ENCODE results near the gene NAB2. TPM values are rescaled to one million over a fixed set of nuclear protein-coding genes. Genes with fewer than 3 reads are reported as not detected.
"Not testable (repeated sequence)": the region's sequence is repeated elsewhere in the genome, so short reads cannot be mapped to it uniquely, and the experiment has no call there.

NAB2 gene
- total RNA-seq, 1 experiment from 2014 or later = 15.1 TPM

DNA sequence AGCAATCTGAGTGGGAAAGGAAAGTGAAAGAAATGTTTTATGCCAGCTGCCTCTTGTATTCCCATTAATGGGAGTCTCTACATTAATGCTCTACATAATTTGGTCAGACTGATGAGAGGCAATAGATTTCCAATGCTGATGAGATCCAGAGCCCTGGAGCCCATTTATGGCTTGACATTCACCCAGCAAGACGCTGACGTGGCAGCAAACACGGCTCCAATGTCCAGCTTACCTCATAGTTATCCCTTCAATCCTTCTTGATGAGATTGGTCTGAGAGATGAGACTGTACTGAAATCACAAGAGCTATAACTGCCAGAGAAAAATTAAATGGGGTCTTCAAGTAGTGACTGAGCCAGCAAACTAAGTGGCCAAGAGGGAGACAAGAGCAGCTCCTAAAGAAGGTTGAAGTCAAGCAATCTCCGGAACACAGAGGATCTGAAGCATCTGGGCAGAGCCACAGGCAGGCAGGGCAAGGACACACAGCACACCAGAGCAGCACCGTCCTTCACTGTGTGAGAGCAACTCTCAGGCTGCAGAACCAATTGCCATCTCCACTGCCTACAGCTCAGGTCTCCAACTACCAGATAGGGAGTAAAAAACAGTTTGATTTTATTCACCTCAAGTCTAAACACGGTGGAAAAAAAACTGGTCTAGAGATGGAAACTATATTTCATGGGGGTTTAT lies 31.7 kb upstream of the NAB2 start:
- no peak for DNase-seq (ENCODE audit: low read depth)
- in situ Hi-C loops (cut with HindIII; ENCODE audit: low pct_unique_long_range_greater_than_20kb, low sequenced_read_pairs) = no loop called here

DNA sequence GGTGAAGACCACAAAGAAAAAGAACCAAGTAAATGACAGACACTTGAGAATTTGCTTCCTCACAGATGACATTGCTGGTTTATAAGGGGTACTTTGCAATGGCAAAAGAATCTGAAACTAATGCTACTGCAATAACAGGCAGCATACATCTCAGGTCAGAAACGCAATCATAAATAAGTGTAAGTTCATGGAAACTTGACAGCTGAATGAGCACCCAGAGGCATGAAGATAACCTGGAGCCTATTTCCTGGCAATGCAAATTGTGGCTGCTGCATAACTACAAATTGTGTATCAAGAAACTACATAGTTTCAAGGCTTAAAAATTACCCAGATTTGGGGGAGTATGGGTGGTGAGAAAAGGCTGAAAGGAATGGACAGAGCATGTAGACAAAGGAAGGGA lies 30.5 kb upstream of the NAB2 start:
- no peak for DNase-seq (ENCODE audit: low read depth)
- in situ Hi-C loops (cut with HindIII; ENCODE audit: low pct_unique_long_range_greater_than_20kb, low sequenced_read_pairs) = no loop called here

DNA sequence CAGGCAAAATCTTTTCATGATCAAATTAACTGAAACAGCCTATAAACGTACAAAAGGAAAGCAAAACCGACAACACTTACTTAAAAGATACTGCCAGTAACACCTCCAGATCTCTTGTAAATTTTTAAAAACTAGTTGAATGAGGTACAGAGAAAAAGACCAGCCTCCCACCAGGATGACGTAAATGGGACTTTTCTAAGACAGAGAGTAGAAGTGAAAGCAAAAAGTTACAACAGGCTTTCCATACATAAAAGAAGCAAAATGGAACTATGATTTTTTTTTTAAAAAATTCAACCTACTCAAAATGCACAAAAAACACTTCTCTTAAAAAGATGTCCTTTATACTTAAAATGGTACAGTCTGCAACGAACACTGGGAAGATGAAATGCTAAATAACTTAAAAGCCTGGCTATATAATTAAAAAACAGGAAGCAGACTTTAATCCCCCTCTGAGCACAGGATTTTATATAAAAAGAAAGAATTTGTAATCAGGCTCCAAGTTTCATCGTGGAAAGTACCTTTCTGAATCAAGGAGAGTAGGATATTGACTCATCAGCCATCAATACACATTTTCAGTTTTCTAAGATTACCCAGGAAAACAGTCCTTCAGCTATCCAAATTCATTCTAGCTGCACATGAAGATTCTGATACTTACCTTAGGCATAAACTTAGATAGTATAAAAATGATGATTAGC lies 24.8 kb upstream of the NAB2 start:
- in situ Hi-C loops (cut with HindIII; ENCODE audit: low pct_unique_long_range_greater_than_20kb, low sequenced_read_pairs) = no loop called here
- no peak for DNase-seq (ENCODE audit: low read depth)

DNA sequence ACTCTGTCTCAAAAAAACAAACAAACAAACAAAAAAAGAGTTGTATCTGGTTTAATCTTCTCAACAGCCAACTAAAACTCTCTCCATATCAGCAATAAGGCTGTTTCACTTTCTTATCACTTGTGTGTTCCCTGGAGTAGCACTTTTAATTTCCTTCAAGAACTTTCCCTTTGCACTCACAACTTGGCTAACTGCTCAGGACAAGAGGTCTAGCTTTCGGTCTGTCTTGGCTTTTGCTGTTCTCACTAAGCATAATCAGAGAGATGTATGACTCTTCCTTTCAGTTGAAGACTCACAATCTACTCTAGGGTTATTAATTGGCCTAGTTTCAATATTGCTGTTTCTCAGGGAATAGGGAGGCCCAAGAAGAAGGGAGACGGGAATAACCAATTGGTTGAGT lies 22.7 kb upstream of the NAB2 start:
- in situ Hi-C loops (cut with HindIII; ENCODE audit: low pct_unique_long_range_greater_than_20kb, low sequenced_read_pairs) = no loop called here
- no peak for DNase-seq (ENCODE audit: low read depth)

- in situ Hi-C loops (cut with HindIII; ENCODE audit: low pct_unique_long_range_greater_than_20kb, low sequenced_read_pairs) = no loop called here
- peak; percentile 54 for DNase-seq (ENCODE audit: low read depth)
Measured at GRCh38 chr12:57069523-57069922, 19.4 kb upstream of the NAB2 start.

DNA sequence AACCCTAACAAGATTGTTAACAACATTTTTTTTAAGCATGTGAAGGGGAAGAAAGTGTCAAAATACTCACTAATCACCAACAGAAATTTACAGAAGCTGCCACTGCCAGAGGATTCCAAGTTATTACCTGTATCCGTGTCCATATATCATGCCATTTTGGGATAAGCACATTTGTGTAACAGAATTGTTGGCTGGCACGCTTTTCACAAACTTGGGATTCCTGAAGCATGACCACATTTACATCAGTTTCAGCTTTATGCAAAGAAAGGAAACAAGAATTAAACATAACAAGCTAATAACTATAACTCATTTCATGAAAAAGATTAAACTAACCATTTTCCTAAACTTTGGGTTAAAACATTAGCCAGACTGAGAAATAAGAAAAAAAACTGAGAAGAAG lies 16.3 kb upstream of the NAB2 start:
- no peak for DNase-seq (ENCODE audit: low read depth)
- in situ Hi-C loops (cut with HindIII; ENCODE audit: low pct_unique_long_range_greater_than_20kb, low sequenced_read_pairs) = no loop called here

DNA sequence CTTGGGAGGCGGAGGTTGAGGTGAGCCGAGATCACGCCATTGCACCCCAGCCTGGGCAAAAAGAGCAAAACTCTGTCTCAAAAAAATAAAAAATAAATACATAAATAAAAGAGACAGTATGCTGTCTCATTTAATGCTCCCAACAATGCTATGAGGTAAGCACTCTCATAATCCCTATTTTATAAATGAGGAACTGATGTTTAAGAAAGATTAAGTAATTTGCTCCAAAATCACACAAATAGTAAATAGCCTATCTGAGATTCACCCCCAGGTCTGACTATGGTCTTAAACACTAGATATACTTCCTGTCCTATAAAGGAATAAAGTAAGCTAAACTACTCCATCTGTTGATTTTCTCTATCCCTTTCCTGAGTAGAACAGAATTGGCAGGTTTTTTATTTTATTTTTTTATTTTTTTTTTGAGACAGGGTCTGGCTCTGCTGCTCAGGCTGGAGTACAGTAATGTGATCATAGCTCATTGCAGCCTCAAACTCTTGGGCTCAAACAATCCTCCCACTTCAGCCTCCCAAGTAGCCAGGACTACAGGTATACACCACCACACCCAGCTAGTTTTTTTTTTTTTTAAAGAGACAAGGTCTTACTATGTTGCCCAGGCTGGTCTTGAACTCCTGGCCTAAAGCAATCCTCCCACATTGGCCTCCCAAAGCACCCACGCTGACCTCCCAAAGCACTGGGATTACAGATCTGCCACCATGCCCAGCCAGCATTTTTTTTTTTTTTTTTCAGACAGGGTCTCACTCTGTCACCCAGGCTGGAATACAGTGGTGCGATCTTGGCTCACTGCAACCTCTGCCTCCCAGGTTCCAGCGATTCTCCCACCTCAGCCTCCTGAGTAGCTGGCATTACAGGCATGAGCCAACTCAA lies 15.1 kb upstream of the NAB2 start:
- DNase-seq (ENCODE audit: low read depth); in situ Hi-C loops (cut with HindIII; ENCODE audit: low pct_unique_long_range_greater_than_20kb, low sequenced_read_pairs): not testable (repeated sequence)

DNA sequence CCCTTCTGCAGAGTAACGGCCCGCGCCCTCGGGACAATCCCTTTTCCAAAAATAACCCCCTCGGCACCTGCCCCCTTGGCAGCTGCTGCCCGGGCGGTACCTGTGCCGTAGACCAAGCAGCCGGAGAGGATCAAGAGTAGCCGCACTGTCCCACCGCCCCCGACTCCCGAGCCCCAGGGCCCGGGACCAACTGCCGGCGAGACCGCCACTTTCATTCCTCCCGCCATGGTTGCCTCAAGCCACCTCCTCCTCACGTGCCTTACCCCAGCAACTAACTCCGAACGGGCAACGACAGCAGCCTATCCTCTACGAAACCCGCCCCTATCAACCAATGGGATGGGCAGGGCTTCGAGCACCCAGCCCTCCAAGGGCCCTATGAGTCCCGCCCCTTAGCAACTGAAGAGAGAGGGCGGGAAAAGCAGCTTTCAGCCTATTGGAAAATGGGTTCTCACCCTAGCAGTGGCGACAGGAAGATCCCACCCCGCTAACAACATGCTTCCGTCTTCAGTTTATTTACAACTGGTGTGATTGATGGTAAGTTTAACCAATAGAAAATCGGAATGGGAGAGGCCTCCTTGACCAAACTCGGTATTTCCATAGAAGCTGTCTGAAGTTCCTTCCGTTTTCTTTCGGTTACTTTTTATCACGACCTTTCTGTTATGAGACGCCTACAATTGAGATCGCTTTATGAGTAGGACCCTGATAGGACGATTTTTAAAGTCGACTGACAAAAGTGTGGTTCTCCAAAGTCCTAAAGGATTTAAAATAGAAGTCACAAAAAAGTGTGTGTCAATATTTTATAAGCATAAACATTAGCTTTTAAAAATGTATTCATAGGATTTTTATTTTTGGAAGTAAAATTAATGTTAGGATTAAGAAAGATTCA lies 10.2 kb upstream of the NAB2 start, which contains the start of gene NEMP1:
Gene NEMP1, minus strand, starts transcription at position 273 of the 886 bp plus-strand sequence. Its CDS starts 46 bp downstream, at position 227.
- peak; percentile 100 for DNase-seq (ENCODE audit: low read depth)
- in situ Hi-C loops (cut with HindIII; ENCODE audit: low pct_unique_long_range_greater_than_20kb, low sequenced_read_pairs) = no loop called here

- in situ Hi-C loops (cut with HindIII; ENCODE audit: low pct_unique_long_range_greater_than_20kb, low sequenced_read_pairs) = no loop called here
- DNase-seq (ENCODE audit: low read depth) = no peak
Measured at GRCh38 chr12:57079821-57080220, 9.1 kb upstream of the NAB2 start.

DNA sequence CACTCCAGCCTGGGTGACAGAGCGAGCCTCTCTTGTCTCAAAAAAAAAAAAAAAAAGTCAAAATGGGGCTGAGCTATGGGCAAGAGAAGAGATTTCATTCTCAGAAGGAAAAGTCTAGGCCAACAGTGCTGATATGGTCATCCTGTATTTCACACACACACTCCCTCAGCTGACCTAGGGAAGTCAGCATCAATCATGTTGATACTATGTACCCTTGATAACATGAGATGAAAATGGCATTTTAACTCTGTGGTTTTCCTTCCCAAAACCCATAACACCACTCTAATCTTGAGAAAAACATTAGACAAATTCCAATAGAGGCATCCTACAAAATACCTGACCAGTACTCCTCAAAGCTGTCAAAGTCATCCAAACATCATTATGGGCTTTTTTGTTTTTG lies 8.1 kb upstream of the NAB2 start:
- DNase-seq (ENCODE audit: low read depth) = no peak
- in situ Hi-C loops (cut with HindIII; ENCODE audit: low pct_unique_long_range_greater_than_20kb, low sequenced_read_pairs) = no loop called here

DNA sequence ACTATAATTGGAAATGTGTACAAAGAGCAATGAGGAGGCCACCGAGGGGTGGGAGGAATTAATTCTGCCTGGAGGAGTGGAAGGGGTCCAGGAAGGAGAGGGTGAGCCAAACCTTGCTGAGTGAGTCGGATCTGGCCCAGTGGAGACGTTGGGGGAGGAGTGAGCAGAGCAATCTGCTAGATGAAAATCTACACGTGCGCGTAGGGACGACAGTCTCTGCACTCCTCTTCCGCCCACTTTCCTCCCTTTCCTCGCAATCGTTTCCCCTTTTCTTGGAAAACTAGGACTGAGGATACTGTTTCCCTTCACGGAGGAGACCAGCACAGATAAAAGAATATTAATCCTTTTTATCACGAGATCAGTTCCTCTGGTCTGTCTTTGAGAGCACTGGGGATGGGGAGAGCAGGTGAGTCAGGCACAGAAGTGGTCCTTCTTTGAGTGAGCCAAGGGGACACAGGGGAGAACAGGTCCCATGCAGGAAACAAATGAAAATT lies 2.9 kb upstream of the NAB2 start:
- in situ Hi-C loops (cut with HindIII; ENCODE audit: low pct_unique_long_range_greater_than_20kb, low sequenced_read_pairs) = no loop called here
- DNase-seq (ENCODE audit: low read depth) = no peak

DNA sequence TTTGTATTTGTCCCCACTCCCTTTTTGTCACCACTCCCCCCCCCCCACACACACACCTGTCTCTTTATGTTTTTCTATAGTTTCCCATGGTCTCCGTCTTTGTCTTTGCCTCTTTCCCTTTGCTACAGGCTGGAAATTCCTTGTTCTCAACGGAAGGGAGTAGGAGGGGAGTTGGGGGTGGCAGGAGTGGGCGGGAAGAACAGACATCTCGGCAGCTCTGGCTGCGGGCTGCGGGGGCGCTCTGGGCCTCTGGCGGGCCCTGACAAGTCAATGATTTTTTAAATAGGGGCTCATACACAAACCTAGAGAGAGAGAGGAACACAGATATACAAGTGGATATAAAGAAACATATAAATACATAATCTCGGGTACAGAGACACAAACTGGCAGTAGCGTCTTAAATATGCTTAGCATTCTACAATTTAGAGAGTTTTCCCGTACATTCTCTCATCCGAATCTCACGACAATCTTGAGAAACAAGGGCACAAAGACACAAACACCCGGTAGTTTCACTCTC lies 2.4 kb upstream of the NAB2 start:
- peak; percentile 74 for DNase-seq (ENCODE audit: low read depth)
- in situ Hi-C loops (cut with HindIII; ENCODE audit: low pct_unique_long_range_greater_than_20kb, low sequenced_read_pairs) = no loop called here

- peak; percentile 82 for DNase-seq (ENCODE audit: low read depth)
- in situ Hi-C loops (cut with HindIII; ENCODE audit: low pct_unique_long_range_greater_than_20kb, low sequenced_read_pairs) = no loop called here
Measured at GRCh38 chr12:57087010-57087690, 1.8 kb upstream of the NAB2 start.

DNA sequence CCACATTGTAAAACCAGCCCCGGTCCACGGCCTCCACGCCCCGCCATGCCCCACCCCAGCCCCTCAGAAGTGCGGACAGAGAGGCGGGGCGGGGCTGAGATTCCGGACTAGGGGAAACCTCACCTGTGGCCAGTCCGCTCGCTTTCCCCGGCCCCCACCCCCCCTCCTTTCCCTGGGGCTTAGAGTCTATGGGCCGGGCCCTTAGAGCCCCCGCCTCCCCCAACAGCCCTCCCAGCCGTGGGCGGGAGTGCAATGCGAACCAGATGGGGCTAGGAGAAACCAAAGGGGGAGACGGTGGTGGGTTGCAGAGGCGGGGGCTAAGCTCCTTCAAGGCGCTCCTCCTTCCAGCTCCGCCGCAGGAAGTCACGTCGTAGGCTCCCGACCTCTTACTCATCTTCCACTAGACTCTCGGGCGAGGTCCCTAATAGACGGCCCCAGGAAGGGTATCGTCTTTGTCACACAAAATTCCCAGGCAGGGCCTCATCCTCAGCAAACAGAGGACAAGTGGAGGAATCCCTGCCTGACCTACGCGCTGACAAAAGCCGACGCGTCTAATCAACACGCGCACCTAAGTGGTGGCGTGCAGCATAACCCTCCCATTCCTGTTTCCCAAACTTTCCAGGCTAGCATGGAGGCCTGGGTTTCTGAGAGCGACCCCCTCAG lies 1.1 kb upstream of the NAB2 start:
- in situ Hi-C loops (cut with HindIII; ENCODE audit: low pct_unique_long_range_greater_than_20kb, low sequenced_read_pairs) = no loop called here
- peak; percentile 98 for DNase-seq (ENCODE audit: low read depth)

GRCh38 chr12:57089271-57090245 lies 644 bp downstream of the NAB2 start:
- peak; percentile 69 for DNase-seq (ENCODE audit: low read depth)
- in situ Hi-C loops (cut with HindIII; ENCODE audit: low pct_unique_long_range_greater_than_20kb, low sequenced_read_pairs) = no loop called here

- in situ Hi-C loops (cut with HindIII; ENCODE audit: low pct_unique_long_range_greater_than_20kb, low sequenced_read_pairs) = no loop called here
- no peak for DNase-seq (ENCODE audit: low read depth)
Measured at GRCh38 chr12:57090490-57090889, 1.6 kb downstream of the NAB2 start.

Measured in Caki2 (cell line).